Muscle layer of duodenum (tissue), 2 donors: ENCODE results near the gene SGSM1.

ENCODE experiments used
- H3K27ac ChIP-seq: one replicate; pipeline ENCODE4 v1.7.0; 2013; ENCODE audit warnings: mild to moderate bottlenecking, low read length
- H3K27me3 ChIP-seq: one replicate; pipeline ENCODE4 v1.7.0; 2013; ENCODE audit warnings: low read depth, mild to moderate bottlenecking, control low read depth, low read length
- H3K36me3 ChIP-seq, 2 donors: one replicate each; pipeline ENCODE4 v1.7.0; 2013; ENCODE audit warnings: low read length in 2 of 2, control low read depth in 1 of 2, mild to moderate bottlenecking in 1 of 2; ENCODE audit not compliant: insufficient read depth in 2 of 2, control insufficient read depth in 1 of 2
- H3K4me1 ChIP-seq, 2 donors: one replicate each; pipeline ENCODE4 v1.7.0; 2013; ENCODE audit warnings: low read length in 2 of 2, mild to moderate bottlenecking in 2 of 2, control low read depth in 1 of 2, moderate library complexity in 1 of 2; ENCODE audit not compliant: insufficient read depth in 2 of 2, control insufficient read depth in 1 of 2
- H3K4me3 ChIP-seq, 2 donors: one replicate each; pipeline ENCODE4 v1.7.0; 2013; ENCODE audit warnings: low read length in 2 of 2, low read depth in 1 of 2, mild to moderate bottlenecking in 1 of 2
- H3K9me3 ChIP-seq, 2 donors: one replicate each; pipeline ENCODE4 v1.7.0; 2013; ENCODE audit warnings: low read length in 2 of 2, control low read depth in 1 of 2, mild to moderate bottlenecking in 1 of 2; ENCODE audit not compliant: control insufficient read depth in 1 of 2
- donor health status: healthy.

SGSM1 gene

GRCh38 chr22:24805790-24806662 is at the start of gene SGSM1:
Gene SGSM1, plus strand, starts transcription at chr22:24806211. Its CDS starts 115 bp downstream, at chr22:24806326.
- Histone ChIP-seq H3K4me1 (no peaks in the 10 kb centered on the region), H3K36me3 (no peaks in the 10 kb centered on the region), H3K27me3 (no peaks in the 10 kb centered on the region), H3K9me3 (no peaks in the 10 kb centered on the region), H3K4me3 (peak within 1 kb of the TSS; percentile 62 to 68), H3K27ac (no peak within 1 kb of the TSS)

GRCh38 chr22:24758164-24758799 is 47.7 kb upstream of the SGSM1 start:
- Histone ChIP-seq H3K9me3 (no peaks in the 10 kb centered on the region), H3K36me3 (no peaks in the 10 kb centered on the region), H3K4me1 (no peaks in the 10 kb centered on the region), H3K27ac (no peak overlapping the region), H3K27me3 (no peaks in the 10 kb centered on the region), H3K4me3 (no peak overlapping the region)

GRCh38 chr22:24759765-24760164 is 46.2 kb upstream of the SGSM1 start:
- H3K36me3 ChIP-seq: no peaks in the 10 kb centered on the region
- no peak overlapping the region for H3K4me3 ChIP-seq
- H3K27ac ChIP-seq: no peak overlapping the region
- H3K4me1 ChIP-seq: no peaks in the 10 kb centered on the region
- no peaks in the 10 kb centered on the region for H3K27me3 ChIP-seq
- no peaks in the 10 kb centered on the region for H3K9me3 ChIP-seq

GRCh38 chr22:24760708-24761306 is 45.2 kb upstream of the SGSM1 start:
- Histone ChIP-seq H3K4me1 (no peaks in the 10 kb centered on the region), H3K36me3 (no peaks in the 10 kb centered on the region), H3K27ac (no peak overlapping the region), H3K9me3 (no peaks in the 10 kb centered on the region), H3K4me3 (no peak overlapping the region), H3K27me3 (no peaks in the 10 kb centered on the region)

GRCh38 chr22:24761888-24762675 is 43.9 kb upstream of the SGSM1 start:
- Histone ChIP-seq H3K36me3 (no peaks in the 10 kb centered on the region), H3K9me3 (no peaks in the 10 kb centered on the region)

GRCh38 chr22:24763872-24764485 is 42.0 kb upstream of the SGSM1 start:
- Histone ChIP-seq H3K27ac (no peak overlapping the region), H3K9me3 (no peaks in the 10 kb centered on the region), H3K4me3 (no peak overlapping the region), H3K4me1 (no peaks in the 10 kb centered on the region), H3K36me3 (no peaks in the 10 kb centered on the region), H3K27me3 (no peaks in the 10 kb centered on the region)

More at GRCh38 chr22:24761888-24762675, 43.9 kb upstream of the SGSM1 start:
- H3K27me3 ChIP-seq: no peaks in the 10 kb centered on the region
- no peak overlapping the region for H3K27ac ChIP-seq
- no peaks in the 10 kb centered on the region for H3K4me1 ChIP-seq
- H3K4me3 ChIP-seq: no peak overlapping the region

- H3K27me3 ChIP-seq: no peaks in the 10 kb centered on the region
- no peaks in the 10 kb centered on the region for H3K36me3 ChIP-seq
- no peaks in the 10 kb centered on the region for H3K9me3 ChIP-seq
- H3K4me1 ChIP-seq: no peaks in the 10 kb centered on the region
- no peak overlapping the region for H3K4me3 ChIP-seq
- H3K27ac ChIP-seq: no peak overlapping the region
Measured at GRCh38 chr22:24765166-24765565, 40.8 kb upstream of the SGSM1 start.

- Histone ChIP-seq H3K27me3 (no peaks in the 10 kb centered on the region), H3K4me3 (no peak overlapping the region), H3K9me3 (no peaks in the 10 kb centered on the region), H3K4me1 (no peaks in the 10 kb centered on the region), H3K27ac (no peak overlapping the region), H3K36me3 (no peaks in the 10 kb centered on the region)
Measured at GRCh38 chr22:24768537-24769374, 37.3 kb upstream of the SGSM1 start.

GRCh38 chr22:24772493-24773220 is 33.4 kb upstream of the SGSM1 start:
- peaks cover 0 to 3% of the 10 kb centered on the region in 2 donors for H3K4me1 ChIP-seq
- H3K27ac ChIP-seq: no peak overlapping the region
- no peaks in the 10 kb centered on the region for H3K27me3 ChIP-seq
- H3K9me3 ChIP-seq: no peaks in the 10 kb centered on the region
- H3K36me3 ChIP-seq: no peaks in the 10 kb centered on the region
- no peak overlapping the region for H3K4me3 ChIP-seq
